ENCODE results near the gene SPATA17.

GRCh38 chr1:217622042-217622441 lies 9.1 kb upstream of the SPATA17 start:
- TF ChIP-seq REST (IDR thresholded peaks at IDR 0.05; ENCODE audit: low read depth, low read length) (no peak), NRF1 (conservative IDR thresholded peaks at IDR 0.05; ENCODE audit: low read depth, low read length) (no peak), SUZ12 (IDR thresholded peaks at IDR 0.05; ENCODE audit: unreplicated experiment) (no peak), EZH2 (IDR thresholded peaks at IDR 0.05; ENCODE audit: borderline replicate concordance, control insufficient read depth, low read depth, low read length) (no peak), JUND (IDR thresholded peaks at IDR 0.05; ENCODE audit: low read depth, low read length) (no peak), CTCF (IDR thresholded peaks at IDR 0.05 in 2 of 3, conservative IDR thresholded peaks at IDR 0.05 in 1 of 3; ENCODE audit: control insufficient read depth in 2 of 3, extremely low read depth in 1 of 3, insufficient read depth in 1 of 3, low read depth in 3 of 3, low read length in 3 of 3) (no peak), ZNF24 (IDR thresholded peaks at IDR 0.05) (no peak), NBN (IDR thresholded peaks at IDR 0.05) (no peak), RFX5 (IDR thresholded peaks at IDR 0.05; ENCODE audit: low read depth, low read length) (no peak), HCFC1 (IDR thresholded peaks at IDR 0.05; ENCODE audit: low read length) (no peak), JUNB (IDR thresholded peaks at IDR 0.05) (no peak), CHD2 (IDR thresholded peaks at IDR 0.05; ENCODE audit: borderline replicate concordance, low read depth, low read length) (no peak), KDM1A (IDR thresholded peaks at IDR 0.05; ENCODE audit: borderline replicate concordance) (no peak)

All from GM12878 (cell line).